Nephron (organoid): ENCODE results near the gene RPL36AL.
A peak's percentile ranks its signal among the peaks of the same experiment; 100 is the strongest.
"Not testable (repeated sequence)": the region's sequence is repeated elsewhere in the genome, so short reads cannot be mapped to it uniquely, and the experiment has no call there.

Experiments used
- H3K27ac Mint-ChIP-seq, 3 experiments: 2 replicates each; pipeline ENCODE4 v1.8.0; 2020; ENCODE audit warnings: mixed read lengths in 3 of 3, mild to moderate bottlenecking in 2 of 3, moderate library complexity in 1 of 3
- H3K27me3 Mint-ChIP-seq: 2 replicates; pipeline ENCODE4 v1.8.0; 2021; ENCODE audit warnings: low read depth, mild to moderate bottlenecking, moderate library complexity, mixed read lengths
- H3K36me3 Mint-ChIP-seq: 2 replicates; pipeline ENCODE4 v1.8.0; 2020; ENCODE audit warnings: low read depth, mixed read lengths
- H3K4me1 Mint-ChIP-seq: 2 replicates; pipeline ENCODE4 v1.8.0; 2020; ENCODE audit warnings: mixed read lengths
- H3K4me3 Mint-ChIP-seq, 3 experiments: 2 replicates each; pipeline ENCODE4 v1.8.0; 2020; ENCODE audit warnings: mild to moderate bottlenecking in 3 of 3, mixed read lengths in 3 of 3, moderate library complexity in 2 of 3
- H3K9me3 Mint-ChIP-seq: 2 replicates; pipeline ENCODE4 v1.8.0; 2020; ENCODE audit warnings: mixed read lengths
- CTCF ChIP-seq, 3 experiments: fragments of 200-600 bp; sonication (generic); IDR thresholded peaks; one replicate each; pipeline ENCODE4 v1.5.0; 2021; ENCODE audit warnings: antibody characterized with exemption in 3 of 3; ENCODE audit not compliant: unreplicated experiment in 3 of 3

The RPL36AL gene

GRCh38 chr14:49593016-49593415 is 27.4 kb downstream of the RPL36AL start:
- TF ChIP-seq CTCF (IDR thresholded peaks at IDR 0.05; ENCODE audit: unreplicated experiment in 3 of 3): no peak
- peak overlapping the region in 2 of 3 experiments; percentile 52 to 54 for H3K27ac Mint-ChIP-seq
- H3K27me3 Mint-ChIP-seq: no peaks in the 10 kb centered on the region
- H3K9me3 Mint-ChIP-seq: no peaks in the 10 kb centered on the region
- no peaks in the 10 kb centered on the region for H3K36me3 Mint-ChIP-seq
- H3K4me1 Mint-ChIP-seq: peaks cover 19% of the 10 kb centered on the region
- H3K4me3 Mint-ChIP-seq: peak overlapping the region in 1 of 3 experiments; percentile 52

GRCh38 chr14:49589387-49589786 is 31.0 kb downstream of the RPL36AL start:
- H3K4me3 Mint-ChIP-seq: no peak overlapping the region
- H3K27ac Mint-ChIP-seq: peak overlapping the region in 1 of 3 experiments; percentile 67
- H3K4me1 Mint-ChIP-seq: peaks cover 15% of the 10 kb centered on the region
- TF ChIP-seq CTCF (IDR thresholded peaks at IDR 0.05; ENCODE audit: unreplicated experiment in 3 of 3): no peak
- H3K36me3 Mint-ChIP-seq: peaks cover 12% of the 10 kb centered on the region
- no peaks in the 10 kb centered on the region for H3K27me3 Mint-ChIP-seq
- H3K9me3 Mint-ChIP-seq: no peaks in the 10 kb centered on the region

- peak; percentile 86 to 94 (median 87) for TF ChIP-seq CTCF (IDR thresholded peaks at IDR 0.05; ENCODE audit: unreplicated experiment in 3 of 3)
Measured at GRCh38 chr14:49586673-49587460, 33.6 kb downstream of the RPL36AL start.

GRCh38 chr14:49585803-49586672 is 34.4 kb downstream of the RPL36AL start, which contains the start of gene RPS29:
Gene RPS29 (minus strand): TSS chr14:49586380. CDS start chr14:49586346, 34 bp downstream.
- H3K4me3 Mint-ChIP-seq: peak within 1 kb of the TSS; percentile 86 to 95 (median 94)
- peaks cover 36% of the 10 kb centered on the region for H3K4me1 Mint-ChIP-seq
- H3K36me3 Mint-ChIP-seq: peaks cover 45% of the 10 kb centered on the region
- H3K27ac Mint-ChIP-seq: peak within 1 kb of the TSS; percentile 95 to 99 (median 98)
- TF ChIP-seq CTCF (IDR thresholded peaks at IDR 0.05; ENCODE audit: unreplicated experiment in 3 of 3): no peak
- H3K9me3 Mint-ChIP-seq: no peaks in the 10 kb centered on the region
- H3K27me3 Mint-ChIP-seq: no peaks in the 10 kb centered on the region

More at GRCh38 chr14:49586673-49587460, 33.6 kb downstream of the RPL36AL start:
- no peaks in the 10 kb centered on the region for H3K27me3 Mint-ChIP-seq
- H3K36me3 Mint-ChIP-seq: peaks cover 37% of the 10 kb centered on the region
- peak overlapping the region; percentile 86 to 95 (median 94) for H3K4me3 Mint-ChIP-seq
- H3K9me3 Mint-ChIP-seq: no peaks in the 10 kb centered on the region
- peaks cover 29% of the 10 kb centered on the region for H3K4me1 Mint-ChIP-seq
- H3K27ac Mint-ChIP-seq: peak overlapping the region; percentile 95 to 99 (median 98)

GRCh38 chr14:49584981-49585640 is 35.3 kb downstream of the RPL36AL start:
- H3K4me1 Mint-ChIP-seq: peaks cover 36% of the 10 kb centered on the region
- H3K27me3 Mint-ChIP-seq, H3K9me3 Mint-ChIP-seq: not testable (repeated sequence)
- H3K27ac Mint-ChIP-seq: peak overlapping the region; percentile 95 to 99 (median 98)
- peak overlapping the region; percentile 86 to 95 (median 94) for H3K4me3 Mint-ChIP-seq
- peaks cover 47% of the 10 kb centered on the region for H3K36me3 Mint-ChIP-seq
